Measurements from ENCODE around the gene SH3PXD2B.

SH3PXD2B gene

GRCh38 chr5:172389578-172390112 is 64.7 kb downstream of the SH3PXD2B start:
- TF ChIP-seq CTCF (IDR thresholded peaks at IDR 0.05; ENCODE audit: low read depth, low read length, missing control alignments), result no peak
- no peak for DNase-seq (ENCODE audit: low read depth)
- H3K4me3 ChIP-seq (ENCODE audit: low read depth, low read length), result no peak overlapping the region

GRCh38 chr5:172388246-172388733 is 66.0 kb downstream of the SH3PXD2B start:
- no peak overlapping the region for H3K4me3 ChIP-seq (ENCODE audit: low read depth, low read length)
- DNase-seq (ENCODE audit: low read depth), result no peak
- no peak for TF ChIP-seq CTCF (IDR thresholded peaks at IDR 0.05; ENCODE audit: low read depth, low read length, missing control alignments)

DNA sequence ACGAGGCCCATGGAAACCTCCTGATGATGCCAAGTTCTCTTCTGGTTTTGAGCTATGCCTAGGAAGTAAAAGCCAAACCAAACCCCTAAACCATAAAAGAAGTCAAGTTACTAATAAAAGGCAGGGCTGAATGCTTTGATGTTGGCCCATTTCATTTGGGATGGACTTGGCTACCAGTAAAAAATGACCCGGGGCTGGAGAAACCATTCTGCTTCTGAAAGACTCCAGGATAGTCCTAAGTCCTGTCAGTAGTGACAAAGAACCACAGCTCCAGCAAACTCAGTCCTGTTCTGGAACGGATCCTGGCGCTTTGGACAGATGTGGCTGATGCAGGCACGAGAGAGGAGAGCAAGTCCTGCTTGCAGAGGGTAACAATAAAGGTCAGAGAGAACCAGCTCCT is 68.6 kb downstream of the SH3PXD2B start:
- DNase-seq (ENCODE audit: low read depth), result no peak
- TF ChIP-seq CTCF (IDR thresholded peaks at IDR 0.05; ENCODE audit: low read depth, low read length, missing control alignments), result no peak
- H3K4me3 ChIP-seq (ENCODE audit: low read depth, low read length), result no peak overlapping the region

GRCh38 chr5:172385010-172385563 is 69.2 kb downstream of the SH3PXD2B start:
- TF ChIP-seq CTCF (IDR thresholded peaks at IDR 0.05; ENCODE audit: low read depth, low read length, missing control alignments), result no peak
- DNase-seq (ENCODE audit: low read depth), result no peak
- no peak overlapping the region for H3K4me3 ChIP-seq (ENCODE audit: low read depth, low read length)

GRCh38 chr5:172383191-172383802 is 71.0 kb downstream of the SH3PXD2B start:
- DNase-seq (ENCODE audit: low read depth), result no peak
- TF ChIP-seq CTCF (IDR thresholded peaks at IDR 0.05; ENCODE audit: low read depth, low read length, missing control alignments), result no peak
- H3K4me3 ChIP-seq (ENCODE audit: low read depth, low read length), result no peak overlapping the region

GRCh38 chr5:172380987-172381643 is 73.2 kb downstream of the SH3PXD2B start:
- no peak for DNase-seq (ENCODE audit: low read depth)
- no peak overlapping the region for H3K4me3 ChIP-seq (ENCODE audit: low read depth, low read length)
- no peak for TF ChIP-seq CTCF (IDR thresholded peaks at IDR 0.05; ENCODE audit: low read depth, low read length, missing control alignments)

Measured in GM12864 (cell line).